ENCODE results near the gene IRF9. TPM values are rescaled to one million over a fixed set of nuclear protein-coding genes. Genes with fewer than 3 reads are reported as not detected.

Gene IRF9
- total and polyA plus RNA-seq, 8 donors = 1.4 to 143 (median 78.2) TPM

DNA sequence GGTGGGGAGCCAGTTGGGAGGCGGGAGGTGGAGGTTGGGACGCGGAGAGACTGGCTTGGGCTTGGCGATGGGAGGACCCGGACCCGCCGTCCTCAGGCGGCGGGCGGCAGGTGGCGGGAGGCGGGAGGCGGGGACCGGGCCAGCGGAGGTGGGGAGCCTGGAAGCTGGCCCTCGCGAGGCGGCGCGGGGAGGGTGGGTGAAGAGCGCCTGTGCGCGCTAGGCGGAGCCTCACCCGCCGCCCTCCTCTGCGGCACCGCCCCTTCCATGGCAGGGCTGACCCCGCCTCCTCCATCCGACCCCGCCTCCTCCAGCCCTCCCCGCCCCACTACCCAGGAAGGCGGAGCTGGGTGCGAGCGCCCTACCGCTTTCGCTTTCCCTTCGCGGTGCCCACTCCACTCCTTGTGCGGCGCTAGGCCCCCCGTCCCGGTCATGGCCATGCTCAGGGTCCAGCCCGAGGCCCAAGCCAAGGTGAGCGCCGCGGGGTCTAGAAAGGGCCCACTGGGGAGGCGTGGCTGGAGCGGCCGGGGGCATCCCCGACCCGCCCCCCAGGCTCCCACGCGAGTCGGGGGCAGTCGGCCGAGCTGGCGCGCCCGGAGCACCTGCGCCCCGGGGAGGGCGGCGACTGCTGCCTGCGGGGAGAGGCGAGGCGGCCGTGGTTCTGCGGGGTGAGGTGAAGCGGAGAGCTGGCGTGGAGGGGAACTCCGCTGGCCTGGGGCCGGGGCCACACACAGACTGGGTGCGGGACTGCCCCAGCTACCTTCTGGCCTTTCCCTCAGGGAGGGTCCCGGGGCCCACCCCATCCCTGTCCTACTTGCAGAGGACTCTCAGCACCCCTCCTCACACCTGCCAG lies 25.0 kb upstream of the IRF9 start, which contains the start of gene PSME1:
Gene PSME1 (plus strand): TSS at position 361 of the 850 bp plus-strand sequence. CDS start 69 bp downstream, at position 430.
- Histone ChIP-seq H3K9me3 (no peaks in the 10 kb centered on the region), H3K36me3 (peaks cover 23 to 26% (median 24%) of the 10 kb centered on the region in 4 donors), H3K27ac (peak within 1 kb of the TSS; percentile 91 to 98 (median 96)), H3K4me3 (peak within 1 kb of the TSS; percentile 94 to 99 (median 96)), H3K27me3 (no peaks in the 10 kb centered on the region), H3K4me1 (peaks cover 12 to 72% (median 70%) of the 10 kb centered on the region in 4 donors)
- peak in 1 of 4 donors; percentile 27 for TF ChIP-seq POLR2A (IDR thresholded peaks at IDR 0.05)
- peak; percentile 67 to 82 (median 79) for TF ChIP-seq POLR2AphosphoS5 (IDR thresholded peaks at IDR 0.05)
- TF ChIP-seq CTCF (IDR thresholded peaks at IDR 0.05) = no peak
- WGBS, 5 donors = 0 to 1% (median 0%) methylated on average over 35 to 72 of the region's 75 CpGs
- intact Hi-C loops (cut with DNase I; ENCODE audit: low total_unique reads) = no loop called here
- peak; percentile 97 to 98 for DNase-seq

GRCh38 chr14:24136684-24137528 lies 24.2 kb upstream of the IRF9 start:
- DNase-seq = no peak
- Histone ChIP-seq H3K4me1 (peaks cover 13 to 68% (median 65%) of the 10 kb centered on the region in 4 donors), H3K4me3 (peak overlapping the region; percentile 94 to 99 (median 96)), H3K36me3 (peaks cover 23 to 26% (median 24%) of the 10 kb centered on the region in 4 donors), H3K27ac (peak overlapping the region; percentile 91 to 98 (median 96)), H3K27me3 (no peaks in the 10 kb centered on the region), H3K9me3 (no peaks in the 10 kb centered on the region)
- no peak for TF ChIP-seq POLR2AphosphoS5 (IDR thresholded peaks at IDR 0.05)
- no peak for TF ChIP-seq EP300 (IDR thresholded peaks at IDR 0.05)
- no peak for TF ChIP-seq CTCF (IDR thresholded peaks at IDR 0.05)
- no peak for TF ChIP-seq POLR2A (IDR thresholded peaks at IDR 0.05)
- intact Hi-C loops (cut with DNase I; ENCODE audit: low total_unique reads) = no loop called here
- WGBS, 5 donors = 19 to 33% (median 24%) methylated on average over 13 of the region's 13 CpGs

DNA sequence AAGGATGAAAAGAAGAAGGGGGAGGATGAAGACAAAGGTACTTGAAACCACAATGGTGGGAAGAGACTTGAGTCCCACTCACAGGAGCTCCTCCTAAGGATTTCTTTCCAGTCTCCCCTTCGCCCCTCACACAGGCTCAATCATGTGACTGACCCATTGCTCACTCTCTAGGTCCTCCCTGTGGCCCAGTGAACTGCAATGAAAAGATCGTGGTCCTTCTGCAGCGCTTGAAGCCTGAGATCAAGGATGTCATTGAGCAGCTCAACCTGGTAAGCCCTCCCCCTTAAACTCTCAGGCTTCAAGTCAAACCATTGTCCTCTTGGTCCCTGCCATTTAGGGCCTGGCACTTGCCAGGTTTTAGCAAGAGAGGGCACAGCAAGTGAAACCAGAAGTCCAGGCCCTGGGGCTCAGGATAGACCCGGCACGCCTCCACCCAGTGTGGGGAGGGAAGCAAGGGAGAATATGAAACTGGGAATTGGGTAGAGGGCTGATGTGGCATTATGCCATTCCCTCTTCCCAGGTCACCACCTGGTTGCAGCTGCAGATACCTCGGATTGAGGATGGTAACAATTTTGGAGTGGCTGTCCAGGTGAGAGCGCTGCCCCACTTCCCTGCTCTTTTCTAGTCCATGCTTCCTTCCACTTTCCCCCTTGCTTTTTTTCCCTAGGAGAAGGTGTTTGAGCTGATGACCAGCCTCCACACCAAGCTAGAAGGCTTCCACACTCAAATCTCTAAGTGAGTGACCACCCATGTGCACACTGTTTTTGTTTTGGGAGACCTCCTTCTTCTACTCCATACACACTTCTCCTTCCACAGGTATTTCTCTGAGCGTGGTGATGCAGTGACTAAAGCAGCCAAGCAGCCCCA lies 23.3 kb upstream of the IRF9 start:
- Histone ChIP-seq H3K9me3 (no peaks in the 10 kb centered on the region), H3K27ac (peak overlapping the region in 3 of 5 donors; percentile 95 to 98 (median 97)), H3K4me1 (peaks cover 18 to 68% (median 65%) of the 10 kb centered on the region in 4 donors), H3K36me3 (peaks cover 23 to 27% (median 24%) of the 10 kb centered on the region in 4 donors), H3K27me3 (no peaks in the 10 kb centered on the region), H3K4me3 (peak overlapping the region in 2 of 4 donors; percentile 94 to 99)
- WGBS, 5 donors = 82 to 92% (median 84%) methylated on average over 8 of the region's 8 CpGs
- intact Hi-C loops (cut with DNase I; ENCODE audit: low total_unique reads) = no loop called here
- no peak for TF ChIP-seq EP300 (IDR thresholded peaks at IDR 0.05)
- no peak for TF ChIP-seq POLR2AphosphoS5 (IDR thresholded peaks at IDR 0.05)
- TF ChIP-seq CTCF (IDR thresholded peaks at IDR 0.05) = no peak
- TF ChIP-seq POLR2A (IDR thresholded peaks at IDR 0.05) = no peak
- no peak for DNase-seq

Data from stomach (tissue), 9 donors.